ENCODE data around the gene WDR64. TPM values are rescaled to one million over a fixed set of nuclear protein-coding genes. Genes with fewer than 3 reads are reported as not detected.
A peak's percentile ranks its signal among the peaks of the same experiment; 100 is the strongest.

Gene WDR64
- total RNA-seq, 2 experiments from 2014 or later: not detected

DNA sequence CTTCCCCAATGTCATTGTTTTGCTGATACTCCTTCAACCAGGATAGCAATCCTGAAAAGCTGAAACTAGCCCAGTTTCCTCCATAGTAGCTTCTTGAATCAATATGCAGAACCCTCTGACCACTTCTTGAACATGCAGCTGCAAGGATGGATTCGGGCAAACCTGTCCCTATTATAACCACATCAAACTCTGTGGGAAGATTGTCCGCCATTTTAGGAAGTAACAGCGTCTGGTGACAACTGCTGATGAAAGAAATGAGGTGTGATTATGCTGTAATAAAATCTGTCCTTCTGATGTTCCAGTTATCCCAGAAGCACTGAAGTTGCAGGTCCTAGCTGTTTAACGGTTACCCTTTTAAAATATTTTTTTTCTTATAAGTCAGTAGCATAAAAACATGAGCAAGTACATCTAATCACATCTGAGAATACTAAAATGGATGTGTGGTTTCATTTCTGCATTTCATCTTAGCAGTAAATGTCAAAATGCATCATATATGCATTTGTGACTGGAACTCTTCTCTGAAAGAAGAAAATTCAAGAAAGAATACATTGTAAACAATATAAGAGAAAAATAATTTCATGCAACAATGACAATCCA, 16.4 kb upstream of the WDR64 start:
- H3K36me3 Mint-ChIP-seq: peaks cover 25% of the 10 kb centered on the region
- CTCF ChIA-PET: interaction anchor here (0.5 to 1.3 kb wide), 3 partner anchors 8 to 23 kb away, joined by 3 to 4 read pairs (median 3); no protein-coding TSS in a partner anchor
- intact Hi-C loops (cut with micrococcal nuclease): no loop called here

GRCh38 chr1:241636291-241636690, 15.8 kb upstream of the WDR64 start:
- no peak overlapping the region for H3K4me3 Mint-ChIP-seq
- H3K27me3 Mint-ChIP-seq: no peaks in the 10 kb centered on the region
- ChIA-PET CTCF (interaction anchor here (0.5 to 1.3 kb wide), 3 partner anchors 9 to 24 kb away, joined by 3 to 4 read pairs (median 3); no protein-coding TSS in a partner anchor), POLR2A (no interaction called here)
- H3K9me3 Mint-ChIP-seq: no peaks in the 10 kb centered on the region
- DNase-seq: no peak
- intact Hi-C loops (cut with micrococcal nuclease): no loop called here
- peaks cover 41% of the 10 kb centered on the region for H3K4me1 Mint-ChIP-seq (ENCODE audit: low read depth)
- H3K36me3 Mint-ChIP-seq: peaks cover 25% of the 10 kb centered on the region
- no peak overlapping the region for H3K27ac Mint-ChIP-seq

More for the DNA sequence above, 16.4 kb upstream of the WDR64 start:
- Mint-ChIP-seq H3K27me3 (no peaks in the 10 kb centered on the region), H3K9me3 (no peaks in the 10 kb centered on the region), H3K27ac (no peak overlapping the region), H3K4me3 (no peak overlapping the region), H3K4me1 (ENCODE audit: low read depth) (peaks cover 36% of the 10 kb centered on the region)
- POLR2A ChIA-PET: no interaction called here
- DNase-seq: no peak

GRCh38 chr1:241637046-241637590, 15.0 kb upstream of the WDR64 start:
- intact Hi-C loops (cut with micrococcal nuclease): no loop called here
- Mint-ChIP-seq H3K27ac (no peak overlapping the region), H3K27me3 (no peaks in the 10 kb centered on the region), H3K36me3 (peaks cover 24% of the 10 kb centered on the region), H3K4me1 (ENCODE audit: low read depth) (peaks cover 41% of the 10 kb centered on the region), H3K9me3 (peaks cover under 1% of the 10 kb centered on the region), H3K4me3 (no peak overlapping the region)
- DNase-seq: no peak
- POLR2A ChIA-PET: no interaction called here
- CTCF ChIA-PET: interaction anchor here (1.1 kb wide), 1 partner anchor 361 kb away, joined by 3 read pairs; the partner anchor contains the start of gene MAP1LC3C

- Mint-ChIP-seq H3K27ac (no peak overlapping the region), H3K4me1 (ENCODE audit: low read depth) (peaks cover 41% of the 10 kb centered on the region), H3K27me3 (no peaks in the 10 kb centered on the region), H3K9me3 (peaks cover 5% of the 10 kb centered on the region), H3K4me3 (no peak overlapping the region), H3K36me3 (peaks cover 22% of the 10 kb centered on the region)
- intact Hi-C loops (cut with micrococcal nuclease): no loop called here
- DNase-seq: no peak
- ChIA-PET POLR2A (no interaction called here), CTCF (interaction anchor here (0.7 to 1.4 kb wide), 3 partner anchors 10 to 361 kb away, joined by 3 to 4 read pairs (median 3); partner anchors contain the start of gene MAP1LC3C)
These were observed 14.5 kb upstream of the WDR64 start for GRCh38 chr1:241637604-241638003.

DNA sequence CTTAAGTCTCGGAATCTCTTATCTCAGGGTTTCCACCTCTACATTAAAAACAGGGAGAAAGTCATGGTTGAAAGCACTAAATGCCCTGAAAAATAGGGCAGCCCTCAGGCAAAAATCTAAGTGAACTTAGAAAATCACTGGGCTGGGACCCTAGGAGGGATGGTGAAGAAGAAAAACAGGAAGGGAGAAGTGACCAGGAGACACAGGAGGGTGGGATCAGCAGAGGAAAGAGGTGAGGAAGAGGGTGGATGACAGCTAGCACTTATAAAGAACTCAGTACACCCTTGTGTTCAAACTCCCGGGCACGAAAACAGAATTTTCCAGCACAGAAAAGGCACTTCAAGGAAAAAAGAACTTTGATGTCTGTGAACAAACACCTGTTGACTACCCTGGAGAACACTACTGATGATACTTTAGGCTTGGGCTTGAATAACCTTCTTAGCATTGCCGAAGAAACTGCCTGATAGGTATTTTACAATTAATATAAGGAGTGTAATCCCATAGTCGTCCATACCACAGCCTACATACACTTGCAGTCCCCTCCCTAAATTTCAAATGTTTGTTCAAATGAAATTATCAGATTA, 13.9 kb upstream of the WDR64 start:
- ChIA-PET POLR2A (no interaction called here), CTCF (interaction anchor here (0.7 to 1.4 kb wide), 4 partner anchors 11 to 360 kb away, joined by 3 to 4 read pairs (median 4); partner anchors contain the start of gene MAP1LC3C)
- Mint-ChIP-seq H3K36me3 (peaks cover 22% of the 10 kb centered on the region), H3K9me3 (peaks cover 6% of the 10 kb centered on the region), H3K4me3 (peak overlapping the region; percentile 47), H3K4me1 (ENCODE audit: low read depth) (peaks cover 41% of the 10 kb centered on the region), H3K27me3 (no peaks in the 10 kb centered on the region), H3K27ac (no peak overlapping the region)
- intact Hi-C loops (cut with micrococcal nuclease): no loop called here
- no peak for DNase-seq

DNA sequence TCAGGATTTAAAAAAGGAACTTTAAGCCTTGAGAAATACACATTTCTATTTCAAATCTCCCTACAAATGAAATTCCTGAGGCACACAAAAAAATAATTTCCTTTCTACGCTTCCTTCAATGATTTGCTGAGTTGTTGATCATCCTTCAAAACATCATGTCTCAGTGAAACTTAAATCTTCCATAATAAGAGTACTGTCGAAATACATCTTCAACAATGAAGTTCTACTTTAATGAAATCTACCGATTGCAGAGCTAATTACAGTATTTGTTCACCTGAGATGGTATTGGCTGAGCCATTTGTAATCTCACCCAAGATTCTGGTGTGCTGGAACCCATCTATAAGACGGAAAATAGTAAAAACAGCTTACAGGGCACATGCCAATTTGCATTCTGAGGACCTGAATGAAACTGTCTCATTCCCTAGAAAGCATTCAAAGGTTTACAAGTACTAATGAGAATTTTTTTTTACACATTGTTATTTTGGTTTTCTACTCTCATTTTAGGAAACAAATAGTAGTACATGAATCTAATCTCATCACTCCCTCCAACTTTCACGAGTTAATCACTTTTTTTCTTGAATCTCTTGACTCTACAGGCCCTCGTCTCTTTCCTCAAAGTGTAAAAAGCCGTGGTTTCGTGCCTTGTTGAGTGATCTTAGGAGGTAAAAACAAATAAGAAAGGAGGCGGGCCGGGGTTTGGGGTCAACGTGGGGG, 13.0 kb upstream of the WDR64 start:
- H3K4me1 Mint-ChIP-seq (ENCODE audit: low read depth): peaks cover 44% of the 10 kb centered on the region
- CTCF ChIA-PET: interaction anchor here (1.1 to 1.4 kb wide), 2 partner anchors 12 to 29 kb away, joined by 4 read pairs; no protein-coding TSS in a partner anchor
- POLR2A ChIA-PET: no interaction called here
- peaks cover 22% of the 10 kb centered on the region for H3K36me3 Mint-ChIP-seq
- no peak for DNase-seq
- peaks cover 6% of the 10 kb centered on the region for H3K9me3 Mint-ChIP-seq
- peak overlapping the region; percentile 85 for H3K4me3 Mint-ChIP-seq
- peak overlapping the region; percentile 57 for H3K27ac Mint-ChIP-seq
- no peaks in the 10 kb centered on the region for H3K27me3 Mint-ChIP-seq
- intact Hi-C loops (cut with micrococcal nuclease): loop anchor here (1.0 kb wide), 2 partner anchors 12 to 88 kb away; no protein-coding TSS in a partner anchor

DNA sequence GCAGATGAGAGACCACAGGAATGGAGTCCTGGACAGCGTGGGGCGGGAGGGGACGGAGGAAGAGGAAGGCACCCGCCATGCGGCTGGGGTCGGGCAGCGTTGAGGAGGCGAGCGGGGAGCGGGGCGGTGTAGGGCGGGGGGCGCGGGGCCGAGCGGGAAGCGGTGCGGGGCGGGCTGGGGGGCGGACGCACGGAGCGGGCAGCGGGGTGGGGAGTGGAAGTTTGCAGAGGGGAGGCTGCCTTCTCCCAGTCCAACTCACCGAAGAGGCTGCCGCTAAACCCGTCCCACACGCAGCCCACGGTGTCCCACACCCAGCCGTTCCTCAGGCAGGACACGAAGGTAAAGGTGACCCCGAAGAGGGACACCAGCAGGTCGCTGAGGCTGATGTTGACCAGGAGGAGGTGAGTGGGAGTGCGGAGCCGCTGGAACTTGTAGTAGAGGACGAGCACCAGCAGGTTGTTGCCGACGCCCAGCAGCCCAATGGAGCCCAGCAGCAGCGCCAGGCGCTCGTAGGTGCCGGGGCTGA, 12.4 kb upstream of the WDR64 start:
- H3K36me3 Mint-ChIP-seq: peaks cover 17% of the 10 kb centered on the region
- ChIA-PET POLR2A (interaction anchor here (1.0 kb wide), 1 partner anchor 120 kb away, joined by 3 read pairs; the partner anchor contains the start of gene FH), CTCF (interaction anchor here (1.1 to 1.5 kb wide), 2 partner anchors 19 to 29 kb away, joined by 4 read pairs; no protein-coding TSS in a partner anchor)
- no peaks in the 10 kb centered on the region for H3K27me3 Mint-ChIP-seq
- H3K4me3 Mint-ChIP-seq: peak overlapping the region; percentile 85
- intact Hi-C loops (cut with micrococcal nuclease): loop anchor here (1.0 kb wide), 7 partner anchors 12 to 208 kb away; partner anchors contain the start of gene FH
- DNase-seq: peak; percentile 50
- H3K27ac Mint-ChIP-seq: peak overlapping the region; percentile 57
- peaks cover 44% of the 10 kb centered on the region for H3K4me1 Mint-ChIP-seq (ENCODE audit: low read depth)
- H3K9me3 Mint-ChIP-seq: peaks cover 6% of the 10 kb centered on the region

GRCh38 chr1:241640149-241640866, 11.8 kb upstream of the WDR64 start, which contains the start of the genes CHML and OPN3:
Gene CHML (minus strand): TSS chr1:241640369. CDS start chr1:241635766, 4,603 bp downstream.
Gene OPN3 (minus strand): TSS chr1:241640369. CDS start chr1:241640254, 115 bp downstream.
- DNase-seq: peak; percentile 95
- Mint-ChIP-seq H3K4me1 (ENCODE audit: low read depth) (peaks cover 44% of the 10 kb centered on the region), H3K27me3 (no peaks in the 10 kb centered on the region), H3K36me3 (peaks cover 11% of the 10 kb centered on the region), H3K9me3 (peaks cover 6% of the 10 kb centered on the region), H3K4me3 (peak within 1 kb of the TSS; percentile 85), H3K27ac (peak within 1 kb of the TSS; percentile 68)
- POLR2A ChIA-PET: interaction anchor here (0.9 to 1.0 kb wide), 2 partner anchors 29 to 121 kb away, joined by 3 to 4 read pairs; partner anchors contain the start of gene FH
- intact Hi-C loops (cut with micrococcal nuclease): loop anchor here (1.0 kb wide), 5 partner anchors 29 to 207 kb away; partner anchors contain the start of gene FH
- CTCF ChIA-PET: interaction anchor here (1.1 to 1.5 kb wide), 3 partner anchors 20 to 358 kb away, joined by 3 to 5 read pairs (median 4); partner anchors contain the start of gene MAP1LC3C

- POLR2A ChIA-PET: interaction anchor here (0.9 to 1.0 kb wide), 2 partner anchors 30 to 122 kb away, joined by 3 to 4 read pairs; partner anchors contain the start of gene FH
- Mint-ChIP-seq H3K4me1 (ENCODE audit: low read depth) (peaks cover 39% of the 10 kb centered on the region), H3K27ac (peak overlapping the region; percentile 68), H3K4me3 (peak overlapping the region; percentile 65), H3K27me3 (no peaks in the 10 kb centered on the region), H3K36me3 (peaks cover 7% of the 10 kb centered on the region), H3K9me3 (peaks cover 6% of the 10 kb centered on the region)
- intact Hi-C loops (cut with micrococcal nuclease): loop anchor here (1.0 kb wide), 5 partner anchors 30 to 206 kb away; partner anchors contain the start of gene FH
- CTCF ChIA-PET: interaction anchor here (1.1 to 1.5 kb wide), 3 partner anchors 21 to 357 kb away, joined by 3 to 5 read pairs (median 4); partner anchors contain the start of gene MAP1LC3C
- DNase-seq: no peak
These were observed 11.0 kb upstream of the WDR64 start for GRCh38 chr1:241640867-241641622.

DNA sequence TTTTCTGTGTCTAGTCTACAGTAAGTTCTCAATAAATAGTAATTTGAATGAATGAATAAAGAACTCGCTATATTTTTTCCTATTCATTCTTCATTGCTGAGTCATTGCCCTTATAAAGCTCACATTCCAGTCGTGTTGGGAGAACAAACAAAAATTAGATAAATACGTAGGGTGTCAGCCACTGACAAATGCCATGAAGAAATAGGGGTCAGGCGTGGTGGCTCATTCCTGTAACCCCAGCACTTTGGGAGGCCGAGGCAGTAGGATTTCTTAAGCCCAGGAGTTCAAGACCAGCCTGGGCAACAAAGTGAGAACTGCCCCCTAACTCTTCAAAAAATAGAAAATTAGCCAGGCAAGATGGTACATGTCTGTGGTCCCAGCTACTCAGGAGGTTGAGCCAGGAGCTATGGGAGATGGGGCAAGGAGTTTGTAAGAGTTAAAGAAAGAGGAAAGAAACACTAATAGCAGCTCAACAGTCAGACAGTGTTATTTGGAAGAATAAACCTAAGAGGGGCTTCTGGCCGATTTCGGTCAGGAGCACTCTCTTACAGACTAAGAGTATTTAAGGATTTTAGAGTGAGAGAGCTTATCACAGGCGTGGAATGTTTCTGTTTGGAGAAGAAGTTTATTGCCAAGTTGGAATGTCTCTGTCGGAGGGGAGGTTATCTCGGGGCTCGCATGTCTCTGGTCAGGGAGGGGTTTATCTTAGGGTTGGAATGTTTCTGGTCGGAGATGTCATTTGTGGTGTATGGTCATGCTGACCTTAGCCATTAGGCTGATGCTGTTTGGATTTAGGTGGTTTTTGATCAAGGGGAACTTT, 10.1 kb upstream of the WDR64 start:
- CTCF ChIA-PET: no interaction called here
- no peak for DNase-seq
- H3K27me3 Mint-ChIP-seq: no peaks in the 10 kb centered on the region
- H3K9me3 Mint-ChIP-seq: peaks cover 6% of the 10 kb centered on the region
- peaks cover 6% of the 10 kb centered on the region for H3K36me3 Mint-ChIP-seq
- intact Hi-C loops (cut with micrococcal nuclease): no loop called here
- H3K4me3 Mint-ChIP-seq: no peak overlapping the region
- H3K4me1 Mint-ChIP-seq (ENCODE audit: low read depth): peaks cover 33% of the 10 kb centered on the region
- H3K27ac Mint-ChIP-seq: no peak overlapping the region
- POLR2A ChIA-PET: no interaction called here

Data from activated CD4-positive, alpha-beta memory T cell treated with anti-CD3 and anti-CD28 coated beads for 36 hours (primary cell).